HCT116 (cell line): Measurements from ENCODE around the gene CHCHD10. TPM values are rescaled to one million over a fixed set of nuclear protein-coding genes. Genes with fewer than 3 reads are reported as not detected.
A peak's percentile ranks its signal among the peaks of the same experiment; 100 is the strongest.

Experiments used
- ATAC-seq: fragments of 200-7000 bp; cut with Tn5 transposase; 2 replicates; pipeline ENCODE4 v1.9.1; 2020; ENCODE audit warnings: mild to moderate bottlenecking, moderate library complexity
- BruUV-seq: library from RNA; stranded (reverse); fragments of 400-500 nt; replicated peaks from 2 replicates; lab custom pipeline; 2021; lab: Mats Ljungman, UMichigan
- CTCF ChIA-PET: fragments of 300-600 bp; sonication (Branson Sonifier 250); formaldehyde crosslinking; loops from one replicate; lab custom pipeline; 2021; ENCODE audit warnings: antibody characterized with exemption; lab: Charles Lee
- POLR2A ChIA-PET: fragments of 300-600, 350-600 bp; sonication (Branson Sonifier 250); formaldehyde crosslinking; loops from one replicate; lab custom pipeline; 2021; ENCODE audit warnings: antibody characterized with exemption; lab: Charles Lee
- RAD21 ChIA-PET, 2 experiments: fragments of 300-600 bp; sonication (Branson Sonifier 250); formaldehyde crosslinking; loops; one replicate each; lab custom pipeline; 2023; ENCODE audit warnings: low total read pairs in 2 of 2; ENCODE audit not compliant: uncharacterized antibody in 2 of 2, unreplicated experiment in 2 of 2, low non-redundant PET in 1 of 2; lab: Charles Lee
- DNase-seq: peaks from one replicate; pipeline ENCODE4 v3.0.0-alpha.2; 2010; ENCODE audit warnings: low read depth, low spot score
- H2AFZ ChIP-seq: fragments of 200-600 bp; shearing (Covaris generic), sonication (generic); 2 replicates; pipeline ENCODE4 v1.6.1; 2017; ENCODE audit warnings: low read depth, mixed run types, mixed read lengths, antibody characterized with exemption, low read length; ENCODE audit not compliant: poor library complexity, severe bottlenecking
- H3K27ac ChIP-seq: 2 replicates; pipeline ENCODE4 v1.5.1; 2012; ENCODE audit warnings: low read depth, low read length
- H3K27me3 ChIP-seq: fragments of 200-600 bp; sonication (generic); 2 replicates; pipeline ENCODE4 v1.6.1; 2016; ENCODE audit warnings: mixed run types, low read length, mixed read lengths; ENCODE audit not compliant: insufficient read depth
- H3K36me3 ChIP-seq, 2 experiments: fragments of 200-500 bp in 1 of 2; fragments of 200-600 bp in 1 of 2; sonication (Bioruptor generic) in 1 of 2; sonication (generic) in 1 of 2; 2 replicates each; pipeline versions ENCODE4 v1.5.1 to v1.6.1; 2014 to 2016; ENCODE audit warnings: low read length in 2 of 2, inconsistent platforms in 1 of 2, mixed read lengths in 1 of 2, mixed run types in 1 of 2; ENCODE audit not compliant: insufficient read depth in 2 of 2, control insufficient read depth in 1 of 2
- H3K4me1 ChIP-seq, 2 experiments: fragments of 200-600 bp in 1 of 2; sonication (generic) in 1 of 2; 2 replicates each; pipeline versions ENCODE4 v1.5.1 to v1.6.1; 2012 to 2017; ENCODE audit warnings: low read length in 2 of 2, inconsistent platforms in 1 of 2, mild to moderate bottlenecking in 1 of 2, mixed read lengths in 1 of 2, mixed run types in 1 of 2, moderate library complexity in 1 of 2; ENCODE audit not compliant: insufficient read depth in 2 of 2, control insufficient read depth in 1 of 2
- H3K4me2 ChIP-seq: fragments of 200-600 bp; sonication (generic); 2 replicates; pipeline ENCODE4 v1.6.1; 2017; ENCODE audit warnings: mixed run types, low read length, mixed read lengths
- H3K4me3 ChIP-seq, 2 experiments: fragments of 200-600 bp in 1 of 2; sonication (generic) in 1 of 2; replicated peaks in 1 of 2; 2 replicates each; pipeline ENCODE4 v1.5.1; 2011 to 2016; ENCODE audit warnings: low read length in 2 of 2, control low read depth in 1 of 2, low read depth in 1 of 2, mild to moderate bottlenecking in 1 of 2, mixed read lengths in 1 of 2, mixed run types in 1 of 2
- H3K79me2 ChIP-seq: fragments of 200-600 bp; sonication (generic); 2 replicates; pipeline ENCODE4 v1.6.1; 2017; ENCODE audit warnings: mild to moderate bottlenecking, mixed run types, low read length, moderate library complexity, mixed read lengths; ENCODE audit not compliant: insufficient read depth
- H3K9ac ChIP-seq: fragments of 200-600 bp; sonication (generic); 2 replicates; pipeline ENCODE4 v1.6.1; 2016; ENCODE audit warnings: low read length, mixed read lengths
- H3K9me2 ChIP-seq: fragments of 200-600 bp; sonication (generic), shearing (Covaris generic); 2 replicates; pipeline ENCODE4 v1.6.1; 2017; ENCODE audit warnings: mixed run types, mild to moderate bottlenecking, moderate library complexity; ENCODE audit not compliant: insufficient read depth
- H3K9me3 ChIP-seq, 2 experiments: fragments of 200-500 bp in 1 of 2; fragments of 200-600 bp in 1 of 2; sonication (Bioruptor generic) in 1 of 2; sonication (generic) in 1 of 2; 2 replicates each; pipeline ENCODE4 v1.6.1; 2014 to 2017; ENCODE audit warnings: low read length in 2 of 2, mixed read lengths in 2 of 2, inconsistent platforms in 1 of 2, low read depth in 1 of 2, mild to moderate bottlenecking in 1 of 2, mixed run types in 1 of 2, moderate library complexity in 1 of 2; ENCODE audit not compliant: control insufficient read depth in 1 of 2, insufficient read depth in 1 of 2
- H4K20me1 ChIP-seq: fragments of 200-600 bp; sonication (generic), shearing (Covaris generic); 2 replicates; pipeline ENCODE4 v1.6.1; 2017; ENCODE audit warnings: mixed run types, mild to moderate bottlenecking, moderate library complexity; ENCODE audit not compliant: insufficient read depth
- CBX3 ChIP-seq: IDR thresholded peaks from 2 replicates; pipeline ENCODE4 v1.6.1; 2012; ENCODE audit warnings: low read depth
- EGR1 ChIP-seq: IDR thresholded peaks from 2 replicates; pipeline ENCODE4 v1.6.1; 2012; ENCODE audit warnings: low read depth
- EZH2 ChIP-seq: fragments of 200-600 bp; sonication (generic); IDR thresholded peaks from 2 replicates; pipeline ENCODE4 v1.6.1; 2017; ENCODE audit warnings: antibody characterized with exemption, mixed run types
- FOSL1 ChIP-seq: IDR thresholded peaks from 2 replicates; pipeline ENCODE4 v1.6.1; 2012; ENCODE audit warnings: low read depth
- JUND ChIP-seq: IDR thresholded peaks from 2 replicates; pipeline ENCODE4 v1.6.1; 2012
- POLR2A ChIP-seq: IDR thresholded peaks from 2 replicates; pipeline ENCODE4 v1.7.0; 2011; ENCODE audit warnings: borderline replicate concordance; ENCODE audit not compliant: insufficient read depth, insufficient read length; ENCODE audit errors: extremely low read depth
- RAD21 ChIP-seq: IDR thresholded peaks from 2 replicates; pipeline ENCODE4 v1.6.1; 2012; ENCODE audit warnings: low read depth, mild to moderate bottlenecking
- REST ChIP-seq: IDR thresholded peaks from 2 replicates; pipeline ENCODE4 v1.6.1; 2012; ENCODE audit warnings: low read depth
- SIN3A ChIP-seq: IDR thresholded peaks from 2 replicates; pipeline ENCODE4 v1.6.1; 2012; ENCODE audit warnings: low read depth
- SP1 ChIP-seq: IDR thresholded peaks from 2 replicates; pipeline ENCODE4 v1.6.1; 2012; ENCODE audit warnings: low read depth
- TCF7L2 ChIP-seq: IDR thresholded peaks from 2 replicates; pipeline ENCODE4 v1.7.0; 2011; ENCODE audit warnings: borderline replicate concordance, inconsistent platforms; ENCODE audit not compliant: insufficient read depth, insufficient read length; ENCODE audit errors: extremely low read depth
- YY1 ChIP-seq: IDR thresholded peaks from 2 replicates; pipeline ENCODE4 v1.6.1; 2011; ENCODE audit warnings: low read length, low read depth, moderate library complexity, mild to moderate bottlenecking; ENCODE audit not compliant: insufficient replicate concordance; ENCODE audit errors: extremely low read depth
- ZBTB33 ChIP-seq: IDR thresholded peaks from 2 replicates; pipeline ENCODE4 v1.6.1; 2011; ENCODE audit warnings: mild to moderate bottlenecking, low read length, moderate library complexity; ENCODE audit not compliant: insufficient replicate concordance; ENCODE audit errors: extremely low read depth
- ZFX ChIP-seq: fragments of 450-650 bp; IDR thresholded peaks from 2 replicates; pipeline ENCODE4 v1.6.1; 2017
- ZNF274 ChIP-seq: fragments of 200-500 bp; sonication (Bioruptor generic); IDR thresholded peaks from 2 replicates; pipeline ENCODE4 v1.6.1; 2014; ENCODE audit warnings: mild to moderate bottlenecking, low read depth, low read length, inconsistent platforms
- intact Hi-C: fragments of 100-400 bp; cut with micrococcal nuclease; formaldehyde crosslinking; loops from 2 replicates; pipeline ENCODE4 v1.10.0; 2022
- total RNA-seq: library from RNA; stranded (reverse); gene quantifications from one replicate; pipeline ENCODE4 v1.2.1, GENCODE V29; 2021; ENCODE audit not compliant: unreplicated experiment
- TF ChIP-seq, protein P1 (sequence below): IDR thresholded peaks from 2 replicates; pipeline ENCODE4 v1.6.1; 2012
- TF ChIP-seq, protein P2 (sequence below): IDR thresholded peaks from 2 replicates; pipeline ENCODE4 v1.6.1; 2012
- TF ChIP-seq, protein P3 (sequence below), 3 experiments: fragments of 200-600 bp in 1 of 3; sonication (generic) in 1 of 3; IDR thresholded peaks in 2 of 3; conservative IDR thresholded peaks in 1 of 3; 2 replicates each; pipeline ENCODE4 v1.5.1; 2012 to 2017; ENCODE audit warnings: low read depth in 2 of 3, low read length in 2 of 3, antibody characterized with exemption in 1 of 3, borderline replicate concordance in 1 of 3, control low read depth in 1 of 3, mild to moderate bottlenecking in 1 of 3, mixed read lengths in 1 of 3, mixed run types in 1 of 3, moderate library complexity in 1 of 3; ENCODE audit not compliant: insufficient read depth in 1 of 3

CHCHD10 gene
- total RNA-seq, 1 experiment from 2014 or later, result 279 TPM

DNA sequence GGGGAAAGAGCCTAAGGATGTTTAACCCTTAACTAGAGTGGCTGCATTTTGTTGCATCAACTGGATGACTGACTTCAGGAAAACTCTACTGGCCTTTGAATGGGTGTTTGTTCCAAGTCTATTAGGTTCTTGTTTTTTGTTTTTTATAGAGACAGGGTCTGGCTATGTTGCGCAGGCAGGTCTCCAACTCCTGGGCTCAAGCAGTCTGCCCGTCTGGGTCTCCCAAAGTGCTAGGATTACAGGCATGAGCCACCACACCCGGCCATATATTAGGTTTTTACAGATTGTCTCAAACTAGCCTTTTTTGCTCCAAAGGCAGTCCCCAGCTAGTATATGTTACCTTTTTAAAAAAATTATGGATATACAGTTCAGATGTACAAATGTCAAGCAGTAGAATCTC, 20.1 kb upstream of the CHCHD10 start:
- no peak for ATAC-seq
- H2AFZ ChIP-seq, result no peak overlapping the region
- peak overlapping the region; percentile 98 for H3K9ac ChIP-seq
- no peaks in the 10 kb centered on the region for H3K27me3 ChIP-seq
- peaks cover 8% of the 10 kb centered on the region; the same call in 1 of the 2 replicates for H4K20me1 ChIP-seq
- H3K27ac ChIP-seq, result peak overlapping the region; percentile 98
- no peak for DNase-seq
- TF ChIP-seq CBX3, result no peak
- no peak for TF ChIP-seq ZNF274
- TF ChIP-seq FOSL1, result no peak
- no peak for TF ChIP-seq YY1
- TF ChIP-seq SIN3A, result no peak
- no peak for TF ChIP-seq EGR1
- TF ChIP-seq TCF7L2, result no peak
- no peak for TF ChIP-seq ZBTB33
- TF ChIP-seq POLR2A, result no peak
- no peak for TF ChIP-seq ZFX
- no peak for TF ChIP-seq REST
- no peak for TF ChIP-seq JUND
- no peak for TF ChIP-seq SP1
- TF ChIP-seq, protein P1, sequence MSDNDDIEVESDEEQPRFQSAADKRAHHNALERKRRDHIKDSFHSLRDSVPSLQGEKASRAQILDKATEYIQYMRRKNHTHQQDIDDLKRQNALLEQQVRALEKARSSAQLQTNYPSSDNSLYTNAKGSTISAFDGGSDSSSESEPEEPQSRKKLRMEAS, result no peak
- no peak for TF ChIP-seq EZH2
- TF ChIP-seq RAD21, result no peak
- TF ChIP-seq, protein P2, sequence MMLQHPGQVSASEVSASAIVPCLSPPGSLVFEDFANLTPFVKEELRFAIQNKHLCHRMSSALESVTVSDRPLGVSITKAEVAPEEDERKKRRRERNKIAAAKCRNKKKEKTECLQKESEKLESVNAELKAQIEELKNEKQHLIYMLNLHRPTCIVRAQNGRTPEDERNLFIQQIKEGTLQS, result no peak
- TF ChIP-seq, protein P3, sequence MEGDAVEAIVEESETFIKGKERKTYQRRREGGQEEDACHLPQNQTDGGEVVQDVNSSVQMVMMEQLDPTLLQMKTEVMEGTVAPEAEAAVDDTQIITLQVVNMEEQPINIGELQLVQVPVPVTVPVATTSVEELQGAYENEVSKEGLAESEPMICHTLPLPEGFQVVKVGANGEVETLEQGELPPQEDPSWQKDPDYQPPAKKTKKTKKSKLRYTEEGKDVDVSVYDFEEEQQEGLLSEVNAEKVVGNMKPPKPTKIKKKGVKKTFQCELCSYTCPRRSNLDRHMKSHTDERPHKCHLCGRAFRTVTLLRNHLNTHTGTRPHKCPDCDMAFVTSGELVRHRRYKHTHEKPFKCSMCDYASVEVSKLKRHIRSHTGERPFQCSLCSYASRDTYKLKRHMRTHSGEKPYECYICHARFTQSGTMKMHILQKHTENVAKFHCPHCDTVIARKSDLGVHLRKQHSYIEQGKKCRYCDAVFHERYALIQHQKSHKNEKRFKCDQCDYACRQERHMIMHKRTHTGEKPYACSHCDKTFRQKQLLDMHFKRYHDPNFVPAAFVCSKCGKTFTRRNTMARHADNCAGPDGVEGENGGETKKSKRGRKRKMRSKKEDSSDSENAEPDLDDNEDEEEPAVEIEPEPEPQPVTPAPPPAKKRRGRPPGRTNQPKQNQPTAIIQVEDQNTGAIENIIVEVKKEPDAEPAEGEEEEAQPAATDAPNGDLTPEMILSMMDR (IDR thresholded peaks at IDR 0.05 in 2 of 3, conservative IDR thresholded peaks at IDR 0.05 in 1 of 3; ENCODE audit: borderline replicate concordance in 1 of 3, insufficient read depth in 1 of 3, low read depth in 2 of 3, low read length in 2 of 3), result no peak
- TSS peak; percentile 62 for BruUV-seq
- intact Hi-C loops, result no loop called here
- no peaks in the 10 kb centered on the region for H3K9me3 ChIP-seq
- RAD21 ChIA-PET, result no interaction called here
- H3K4me3 ChIP-seq, result peak overlapping the region; percentile 77 to 89
- H3K36me3 ChIP-seq, result 0 out of 4 replicates have a peak, but pooled peaks cover 0 to 5% of the 10 kb centered on the region in 2 experiments
- H3K79me2 ChIP-seq, result peaks cover 56% of the 10 kb centered on the region
- POLR2A ChIA-PET, result interaction anchor here (2.6 kb wide), 1 partner anchor 17 kb away, joined by 8 read pairs; no protein-coding TSS in a partner anchor
- CTCF ChIA-PET, result no interaction called here
- H3K9me2 ChIP-seq, result no peaks in the 10 kb centered on the region
- H3K4me2 ChIP-seq, result peak overlapping the region; percentile 92
- peaks cover 14 to 25% of the 10 kb centered on the region in 2 experiments; a peak in 3 of 4 replicates for H3K4me1 ChIP-seq
